ENCODE results near the gene TCF3. TPM values are rescaled to one million over a fixed set of nuclear protein-coding genes. Genes with fewer than 3 reads are reported as not detected.

The TCF3 gene
- total and polyA plus RNA-seq, 10 of the 15 experiments (the other 5 are each of a cell fraction or from before 2014, with no cell fraction given) = 6.7 to 282 (median 70.7) TPM

GRCh38 chr19:1612114-1613086 is 40.0 kb downstream of the TCF3 start:
- intact Hi-C loops (cut with micrococcal nuclease; ENCODE audit: unreplicated experiment) = no loop called here
- POLR2A ChIA-PET = no interaction called here
- FAIRE-seq = no peak

GRCh38 chr19:1611353-1611752 is 41.1 kb downstream of the TCF3 start:
- intact Hi-C loops (cut with micrococcal nuclease; ENCODE audit: unreplicated experiment) (no loop called here), in situ Hi-C loops (cut with MboI) (no loop called here)
- H3K9ac ChIP-seq (ENCODE audit: control insufficient read depth, insufficient read depth, low read length) = no peak overlapping the region
- no peaks in the 10 kb centered on the region for H3K9me3 ChIP-seq (replicated peaks; ENCODE audit: control insufficient read depth, insufficient read depth, low read length)
- FAIRE-seq (no peak), DNase-seq (ENCODE audit: low read depth, low spot score) (no peak), ATAC-seq (no peak)
- no peaks in the 10 kb centered on the region for H4K20me1 ChIP-seq (ENCODE audit: control insufficient read depth, insufficient read depth)
- ChIA-PET POLR2A (no interaction called here), RAD21 (ENCODE audit: unreplicated experiment) (no interaction called here), SMC1A (ENCODE audit: uncharacterized antibody, unreplicated experiment) (no interaction called here), CTCF (no interaction called here)
- no peak overlapping the region for H3K27ac ChIP-seq (ENCODE audit: control insufficient read depth, insufficient read depth)
- H3K4me3 ChIP-seq = no peak overlapping the region
- TSS peak; percentile 72 for BruUV-seq (replicated peaks)
- H3K27me3 ChIP-seq (replicated peaks in 1 of 2; ENCODE audit: control insufficient read depth in 2 of 2, insufficient read depth in 2 of 2, low read length in 1 of 2) = no peaks in the 10 kb centered on the region
- peaks cover under 1% of the 10 kb centered on the region for H3K4me1 ChIP-seq (ENCODE audit: control insufficient read depth, insufficient read depth, low read length)
- no peak overlapping the region for H3K4me2 ChIP-seq (ENCODE audit: control insufficient read depth, insufficient read depth)
- no peaks in the 10 kb centered on the region for H3K79me2 ChIP-seq (ENCODE audit: control insufficient read depth, insufficient read depth, low read length)
- peaks cover 14 to 41% of the 10 kb centered on the region in 2 experiments for H3K36me3 ChIP-seq (ENCODE audit: control insufficient read depth in 2 of 2, insufficient read depth in 2 of 2, low read length in 1 of 2)
- H2AFZ ChIP-seq (ENCODE audit: control insufficient read depth, low read depth, low read length) = no peak overlapping the region
- no peak for TF ChIP-seq ZNF24 (IDR thresholded peaks at IDR 0.05)
- no peak for TF ChIP-seq LARP7 (IDR thresholded peaks at IDR 0.05)
- TF ChIP-seq STAT1 (conservative IDR thresholded peaks at IDR 0.05) = no peak
- no peak for TF ChIP-seq RAD21 (IDR thresholded peaks at IDR 0.05; ENCODE audit: insufficient read depth, low read depth, low read length)
- TF ChIP-seq IRF4 (IDR thresholded peaks at IDR 0.05; ENCODE audit: low read depth, low read length) = no peak
- no peak for TF ChIP-seq NBN (IDR thresholded peaks at IDR 0.05)
- TF ChIP-seq NKRF (conservative IDR thresholded peaks at IDR 0.05) = no peak
- no peak for TF ChIP-seq RB1 (IDR thresholded peaks at IDR 0.05; ENCODE audit: borderline replicate concordance)
- TF ChIP-seq ZNF217 (IDR thresholded peaks at IDR 0.05) = no peak
- TF ChIP-seq KAT2A (conservative IDR thresholded peaks at IDR 0.05; ENCODE audit: control insufficient read depth, low read depth, low read length) = no peak
- TF ChIP-seq IRF3 (IDR thresholded peaks at IDR 0.05) = no peak
- TF ChIP-seq MEF2B (IDR thresholded peaks at IDR 0.05; ENCODE audit: partially characterized antibody, poor library complexity, severe bottlenecking) = no peak
- TF ChIP-seq TCF7 (IDR thresholded peaks at IDR 0.05; ENCODE audit: borderline replicate concordance) = no peak
- TF ChIP-seq SMARCA5 (IDR thresholded peaks at IDR 0.05) = no peak
- 92% methylated on average over 15 of the region's 15 CpGs for whole genome bisulfite sequencing (ENCODE audit: insufficient coverage, insufficient replicate concordance, low lambda C conversion rate, missing lambda C conversion rate)

More at GRCh38 chr19:1612114-1613086, 40.0 kb downstream of the TCF3 start:
- H3K9me3 ChIP-seq (replicated peaks; ENCODE audit: control insufficient read depth, insufficient read depth, low read length) = no peaks in the 10 kb centered on the region
- TF ChIP-seq POLR2A (IDR thresholded peaks at IDR 0.05; ENCODE audit: low read depth, low read length) = peak; percentile 72
- no peak for TF ChIP-seq PAX5 (IDR thresholded peaks at IDR 0.05; ENCODE audit: borderline replicate concordance, low read depth, low read length)
- no peak for TF ChIP-seq TBL1XR1 (IDR thresholded peaks at IDR 0.05; ENCODE audit: low read depth, low read length)
- RAD21 ChIA-PET (ENCODE audit: unreplicated experiment) = no interaction called here
- no peak overlapping the region for H3K9ac ChIP-seq (ENCODE audit: control insufficient read depth, insufficient read depth, low read length)
- peaks cover 15 to 49% of the 10 kb centered on the region in 2 experiments for H3K36me3 ChIP-seq (ENCODE audit: control insufficient read depth in 2 of 2, insufficient read depth in 2 of 2, low read length in 1 of 2)
- ATAC-seq (no peak), DNase-seq (ENCODE audit: low read depth, low spot score) (no peak)
- no peak overlapping the region for H3K4me3 ChIP-seq
- H3K79me2 ChIP-seq (ENCODE audit: control insufficient read depth, insufficient read depth, low read length) = no peaks in the 10 kb centered on the region
- H2AFZ ChIP-seq (ENCODE audit: control insufficient read depth, low read depth, low read length) = no peak overlapping the region
- no peaks in the 10 kb centered on the region for H3K4me1 ChIP-seq (ENCODE audit: control insufficient read depth, insufficient read depth, low read length)
- SMC1A ChIA-PET (ENCODE audit: uncharacterized antibody, unreplicated experiment) = no interaction called here
- no peaks in the 10 kb centered on the region for H4K20me1 ChIP-seq (ENCODE audit: control insufficient read depth, insufficient read depth)
- WGBS (ENCODE audit: insufficient coverage, insufficient replicate concordance, low lambda C conversion rate, missing lambda C conversion rate) = 88% methylated on average over 39 of the region's 39 CpGs
- in situ Hi-C loops (cut with MboI) = no loop called here
- no peak overlapping the region for H3K27ac ChIP-seq (ENCODE audit: control insufficient read depth, insufficient read depth)
- H3K27me3 ChIP-seq (replicated peaks in 1 of 2; ENCODE audit: control insufficient read depth in 2 of 2, insufficient read depth in 2 of 2, low read length in 1 of 2) = no peaks in the 10 kb centered on the region
- no TSS peak for BruUV-seq (replicated peaks)
- H3K4me2 ChIP-seq (ENCODE audit: control insufficient read depth, insufficient read depth) = no peak overlapping the region
- CTCF ChIA-PET = no interaction called here

Data from GM12878 (cell line).